ENCODE results near the gene LEF1.

GRCh38 chr4:108013955-108014354 is 154.8 kb downstream of the LEF1 start:
- TF ChIP-seq EZH2 (IDR thresholded peaks at IDR 0.05) (no peak), CTCF (IDR thresholded peaks at IDR 0.05) (no peak)

All from neural progenitor cell (in vitro differentiated cells).